ENCODE results near the gene SLC25A19.

- TF ChIP-seq CTCF (conservative IDR thresholded peaks at IDR 0.05 in 1 of 2, IDR thresholded peaks at IDR 0.05 in 1 of 2; ENCODE audit: low read depth in 1 of 2, low read length in 2 of 2) (no peak), EZH2 (IDR thresholded peaks at IDR 0.05; ENCODE audit: low read length, missing control alignments) (no peak)
Measured at GRCh38 chr17:75325827-75326225, 36.6 kb upstream of the SLC25A19 start.

Measured in fibroblast of lung (primary cell).